NCI-H226 (cell line): Measurements from ENCODE around the gene ADAMTS3.
"Not testable (repeated sequence)": the region's sequence is repeated elsewhere in the genome, so short reads cannot be mapped to it uniquely, and the experiment has no call there.

ENCODE experiments used
- DNase-seq: peaks from one replicate; pipeline ENCODE4 v3.0.0-alpha.2; 2015

Gene ADAMTS3

GRCh38 chr4:72552447-72552846 is 16.6 kb downstream of the ADAMTS3 start:
- no peak for DNase-seq

GRCh38 chr4:72546456-72546855 is 22.6 kb downstream of the ADAMTS3 start:
- DNase-seq: no peak

DNA sequence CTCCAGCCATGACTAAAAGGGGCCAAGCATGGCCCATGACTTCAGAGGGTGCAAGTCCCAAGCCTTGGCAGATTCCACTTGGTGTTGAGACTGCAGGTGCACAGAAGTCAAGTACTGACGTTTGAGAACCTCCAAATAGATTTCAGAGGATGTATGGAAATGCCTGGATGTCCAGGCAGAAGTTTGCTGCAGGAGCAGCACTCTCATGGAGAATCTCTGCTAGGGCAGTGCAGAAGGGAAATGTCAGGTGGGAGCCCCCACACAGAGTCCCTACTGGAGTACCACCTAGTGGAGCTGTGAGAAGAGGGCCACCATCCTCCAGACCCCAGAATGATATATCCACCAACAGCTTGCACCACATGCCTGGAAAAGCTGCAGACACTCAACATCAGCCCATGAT is 28.3 kb downstream of the ADAMTS3 start:
- not testable (repeated sequence) for DNase-seq

DNA sequence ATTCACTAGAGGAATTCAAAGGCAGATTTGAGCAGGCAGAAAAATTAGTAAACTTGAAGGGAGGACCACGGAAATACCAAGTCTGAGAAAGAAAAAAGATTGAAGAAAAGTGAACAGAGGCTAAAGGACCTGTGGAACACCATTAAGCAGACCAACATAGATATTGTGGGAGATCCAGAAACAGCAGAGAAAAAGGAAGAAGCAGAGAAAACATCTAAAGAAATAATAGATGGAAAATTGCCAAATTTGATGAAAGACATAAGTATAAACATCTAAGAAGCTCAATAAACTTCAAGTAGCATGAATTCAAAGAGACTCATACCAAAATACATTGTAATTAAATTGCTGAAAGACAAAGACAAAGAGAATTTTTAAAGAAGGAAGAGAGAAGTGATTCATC is 31.0 kb downstream of the ADAMTS3 start:
- DNase-seq: no peak

DNA sequence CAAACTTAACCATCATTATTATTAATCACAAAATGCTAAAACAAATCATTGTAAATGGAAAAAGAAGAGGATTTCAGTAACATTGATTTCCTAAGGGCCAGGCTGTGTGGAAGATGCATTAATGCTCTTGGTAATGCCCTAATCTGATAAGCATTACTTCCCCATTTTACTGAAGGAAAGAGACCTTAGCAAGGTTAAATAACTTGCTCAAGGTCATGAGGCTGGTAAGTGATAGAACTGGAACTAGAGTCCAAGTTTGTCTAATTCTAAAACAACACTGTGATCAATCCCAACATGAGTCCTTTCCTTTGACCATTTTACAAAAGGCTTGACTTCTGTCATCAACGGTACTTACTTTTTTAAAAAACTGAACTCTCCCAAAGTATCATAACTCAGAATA is 32.6 kb downstream of the ADAMTS3 start:
- DNase-seq: no peak

- DNase-seq: no peak
These were observed 37.2 kb downstream of the ADAMTS3 start for GRCh38 chr4:72531768-72532290.

GRCh38 chr4:72531322-72531721 is 37.7 kb downstream of the ADAMTS3 start:
- no peak for DNase-seq

GRCh38 chr4:72529148-72529822 is 39.7 kb downstream of the ADAMTS3 start:
- no peak for DNase-seq

DNA sequence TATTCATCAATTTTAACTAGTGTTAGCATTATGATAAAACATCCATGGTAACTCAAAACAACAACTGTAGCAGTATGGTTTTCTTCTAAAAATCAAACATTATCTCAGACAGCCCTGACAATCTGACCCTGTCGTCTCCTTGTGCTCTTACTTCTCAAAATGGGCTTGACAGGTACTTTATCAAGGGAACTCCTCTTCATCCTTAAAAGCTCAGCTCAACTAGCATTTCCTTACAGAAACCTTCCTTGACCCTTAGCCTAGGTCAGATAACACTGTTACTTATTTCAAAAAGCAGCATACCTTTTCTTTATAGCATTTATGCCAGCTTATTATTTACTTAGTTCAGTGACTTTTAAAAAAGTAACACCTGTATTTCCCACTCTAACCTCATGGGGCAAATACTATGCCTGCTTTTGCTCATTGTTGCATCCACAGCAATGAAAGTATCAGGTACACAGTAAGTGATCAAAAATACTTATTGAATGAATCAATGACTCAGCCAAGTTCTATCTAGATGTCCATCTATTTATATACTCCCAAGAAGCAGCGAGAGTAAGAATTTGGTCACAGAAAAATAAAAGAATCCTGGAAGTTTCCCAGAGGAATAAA is 41.9 kb downstream of the ADAMTS3 start:
- DNase-seq: no peak

- peak; percentile 90 for DNase-seq
These were observed 43.1 kb downstream of the ADAMTS3 start for GRCh38 chr4:72525938-72526337.

DNA sequence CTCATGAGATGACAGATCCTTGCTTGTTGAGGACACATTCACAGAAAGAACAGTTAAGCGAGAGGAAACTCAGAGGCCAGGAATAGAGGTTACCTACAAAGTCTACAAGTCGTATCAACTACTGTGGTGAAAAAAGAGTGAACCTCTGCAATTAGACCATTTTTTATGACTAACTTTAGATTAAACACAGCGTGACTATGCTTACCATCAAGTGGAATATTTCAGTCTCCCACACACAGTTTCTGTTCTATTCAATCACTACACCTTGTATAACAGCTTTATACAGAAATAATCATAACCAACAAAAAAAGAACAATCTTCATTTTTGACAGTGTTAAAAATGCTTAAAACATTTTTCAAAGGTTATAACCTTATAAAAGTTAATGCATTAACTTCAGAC is 46.6 kb downstream of the ADAMTS3 start:
- no peak for DNase-seq

DNA sequence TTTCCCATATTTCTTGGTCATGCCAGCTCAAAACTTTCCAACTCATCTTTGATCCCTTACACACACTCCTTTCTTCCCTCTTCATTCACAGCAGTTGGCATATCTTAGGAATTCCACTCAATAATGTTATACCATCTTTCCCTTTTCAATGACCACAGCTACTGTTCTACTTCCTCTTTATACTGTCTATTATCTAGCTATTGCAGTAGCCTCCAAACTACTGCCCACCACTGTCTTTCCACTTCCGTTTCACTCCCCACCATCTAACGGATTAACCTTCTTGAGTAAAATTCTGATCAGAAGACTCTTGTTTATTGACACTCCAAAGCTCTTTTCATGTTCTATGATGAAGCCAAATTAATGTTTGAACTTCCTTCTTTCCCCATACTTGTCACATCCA is 55.8 kb downstream of the ADAMTS3 start:
- DNase-seq: no peak

DNA sequence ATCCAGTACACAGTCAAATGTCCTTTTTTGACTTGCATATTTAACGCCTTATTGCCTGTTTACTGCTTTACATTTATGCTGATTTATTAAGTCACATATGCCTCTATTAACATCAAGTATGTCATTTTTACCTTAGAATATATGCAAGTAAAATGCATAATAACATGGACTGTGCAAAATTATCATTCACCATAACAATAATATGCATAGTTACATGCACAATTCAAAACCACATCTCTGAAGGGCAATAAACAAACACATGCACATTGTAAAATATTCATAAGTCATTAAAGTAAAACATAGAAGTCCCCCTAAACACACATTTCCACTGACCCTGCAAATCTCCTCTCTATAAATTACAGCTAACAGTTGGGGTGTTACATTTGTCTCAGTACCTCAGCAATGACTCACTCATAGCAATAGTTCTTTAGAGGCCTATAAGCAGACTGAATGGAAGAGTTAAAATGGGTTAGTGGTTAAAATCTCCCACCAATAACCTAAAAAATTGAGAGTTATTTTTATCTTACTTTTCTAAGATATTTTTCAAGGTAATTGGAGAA is 61.1 kb downstream of the ADAMTS3 start:
- no peak for DNase-seq

- DNase-seq: peak; percentile 23
These were observed 61.9 kb downstream of the ADAMTS3 start for GRCh38 chr4:72507167-72507566.

DNA sequence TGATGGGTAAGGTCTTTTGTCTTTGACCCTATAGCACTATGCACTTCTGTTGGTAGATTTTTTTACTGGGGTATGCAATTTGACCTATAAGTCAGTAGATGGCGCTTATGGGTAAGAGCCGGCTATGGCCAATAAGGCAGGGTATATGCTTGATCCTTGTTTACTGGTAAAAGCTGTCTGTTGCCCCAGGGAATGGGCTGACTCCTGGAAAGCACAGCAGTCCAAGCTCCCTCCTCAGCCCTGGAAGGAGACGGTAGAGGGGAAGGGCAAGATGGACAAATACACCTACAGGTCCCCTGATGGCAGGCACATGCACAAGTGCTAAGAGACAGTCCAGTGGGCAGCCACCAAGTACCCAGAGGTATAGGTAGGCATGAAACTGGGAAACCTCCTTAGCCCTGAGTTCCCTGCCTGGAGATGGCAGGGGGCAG is 63.7 kb downstream of the ADAMTS3 start:
- peak; percentile 47 for DNase-seq

DNA sequence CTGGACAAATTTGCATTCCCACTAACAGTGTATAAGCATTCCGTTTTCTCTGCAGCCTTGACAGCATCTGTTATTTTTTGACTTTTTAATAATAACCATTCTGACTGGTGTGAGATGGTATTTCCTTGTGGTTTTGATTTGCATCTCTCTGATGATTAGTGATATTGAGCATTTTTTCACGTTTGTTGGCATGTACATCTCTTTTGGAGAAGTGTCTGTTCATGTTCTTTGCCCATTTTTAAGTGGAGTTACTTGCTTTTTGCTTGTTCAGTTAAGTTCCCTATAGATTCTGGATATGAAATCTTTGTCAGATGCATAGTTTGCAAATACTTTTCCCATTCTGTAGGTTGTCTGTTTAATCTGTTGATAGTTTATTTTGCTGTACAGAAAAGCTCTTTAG is 68.8 kb downstream of the ADAMTS3 start:
- no peak for DNase-seq

DNA sequence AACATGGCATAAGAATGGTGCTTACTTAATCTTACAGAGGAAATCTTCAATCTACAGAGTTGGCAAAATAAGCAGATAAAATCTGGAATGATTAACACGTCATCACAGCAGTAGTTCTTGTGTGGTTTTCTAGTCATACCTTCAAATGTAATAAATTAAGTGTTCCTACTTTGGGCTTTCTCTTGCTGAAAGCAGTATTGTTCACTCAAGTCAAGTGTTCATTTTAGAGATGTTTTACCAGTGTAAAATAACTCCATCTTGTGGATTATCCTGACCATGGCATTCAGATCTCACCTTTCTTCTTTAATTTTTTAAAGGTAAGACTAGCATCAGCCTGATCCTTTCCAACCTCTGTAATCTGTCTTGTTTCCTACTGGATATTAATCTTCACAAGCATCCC is 72.9 kb downstream of the ADAMTS3 start:
- DNase-seq: no peak

DNA sequence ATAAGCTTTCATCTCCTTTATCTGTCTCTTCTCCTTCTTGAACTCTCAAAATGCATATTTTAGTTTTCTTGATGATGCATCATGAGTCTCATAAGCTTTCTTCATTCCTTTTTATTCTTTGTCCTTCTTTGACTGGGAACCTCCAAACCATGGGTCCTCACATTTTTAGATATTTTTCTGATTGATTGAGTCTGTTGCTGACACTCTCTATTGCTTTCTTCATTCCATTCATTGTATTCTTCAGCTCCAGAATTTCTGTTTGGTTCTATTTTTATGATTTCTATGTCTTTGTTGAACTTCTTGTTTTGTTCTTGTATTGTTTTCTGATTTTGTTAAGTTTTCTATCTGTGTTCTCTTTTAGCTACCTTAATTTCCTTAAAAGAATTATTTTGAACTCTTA is 74.9 kb downstream of the ADAMTS3 start:
- DNase-seq: no peak

- no peak for DNase-seq
These were observed 79.8 kb downstream of the ADAMTS3 start for GRCh38 chr4:72489267-72489666.

GRCh38 chr4:72486991-72487390 is 82.0 kb downstream of the ADAMTS3 start:
- no peak for DNase-seq

GRCh38 chr4:72484981-72485380 is 84.0 kb downstream of the ADAMTS3 start:
- no peak for DNase-seq

DNA sequence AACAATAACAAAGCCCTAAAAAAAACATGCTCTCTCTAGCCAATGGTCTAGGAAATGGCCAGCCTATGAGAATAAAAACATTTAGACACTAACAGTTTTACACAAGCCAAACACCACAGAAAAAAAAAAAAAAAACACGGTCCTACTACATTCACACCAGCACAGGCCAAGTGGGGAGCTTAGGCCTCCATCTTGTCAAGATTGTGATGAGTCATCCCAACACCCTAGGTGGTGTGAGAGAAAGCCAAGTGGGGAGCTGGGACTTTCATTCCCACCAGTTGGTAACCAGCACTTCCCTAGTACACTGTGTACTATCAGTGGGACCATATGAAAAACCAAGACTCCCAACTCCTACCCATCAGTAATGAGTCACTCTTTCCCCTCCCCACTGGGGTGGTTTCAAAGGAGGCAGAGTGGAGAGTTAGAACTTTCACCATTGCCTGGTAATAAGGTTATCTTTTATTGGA is 95.6 kb downstream of the ADAMTS3 start:
- DNase-seq: peak; percentile 82

- DNase-seq: no peak
These were observed 97.2 kb downstream of the ADAMTS3 start for GRCh38 chr4:72471816-72472215.

GRCh38 chr4:72468904-72469502 is 100.0 kb downstream of the ADAMTS3 start:
- DNase-seq: no peak
